Measurements from ENCODE around the gene SLC35G6. TPM values are rescaled to one million over a fixed set of nuclear protein-coding genes. Genes with fewer than 3 reads are reported as not detected.
"Not testable (repeated sequence)": the region's sequence is repeated elsewhere in the genome, so short reads cannot be mapped to it uniquely, and the experiment has no call there.

SLC35G6 gene
- total RNA-seq, 3 donors from 2014 or later (not counting 1 experiment from before 2014, with no cell fraction given) = not detected

DNA sequence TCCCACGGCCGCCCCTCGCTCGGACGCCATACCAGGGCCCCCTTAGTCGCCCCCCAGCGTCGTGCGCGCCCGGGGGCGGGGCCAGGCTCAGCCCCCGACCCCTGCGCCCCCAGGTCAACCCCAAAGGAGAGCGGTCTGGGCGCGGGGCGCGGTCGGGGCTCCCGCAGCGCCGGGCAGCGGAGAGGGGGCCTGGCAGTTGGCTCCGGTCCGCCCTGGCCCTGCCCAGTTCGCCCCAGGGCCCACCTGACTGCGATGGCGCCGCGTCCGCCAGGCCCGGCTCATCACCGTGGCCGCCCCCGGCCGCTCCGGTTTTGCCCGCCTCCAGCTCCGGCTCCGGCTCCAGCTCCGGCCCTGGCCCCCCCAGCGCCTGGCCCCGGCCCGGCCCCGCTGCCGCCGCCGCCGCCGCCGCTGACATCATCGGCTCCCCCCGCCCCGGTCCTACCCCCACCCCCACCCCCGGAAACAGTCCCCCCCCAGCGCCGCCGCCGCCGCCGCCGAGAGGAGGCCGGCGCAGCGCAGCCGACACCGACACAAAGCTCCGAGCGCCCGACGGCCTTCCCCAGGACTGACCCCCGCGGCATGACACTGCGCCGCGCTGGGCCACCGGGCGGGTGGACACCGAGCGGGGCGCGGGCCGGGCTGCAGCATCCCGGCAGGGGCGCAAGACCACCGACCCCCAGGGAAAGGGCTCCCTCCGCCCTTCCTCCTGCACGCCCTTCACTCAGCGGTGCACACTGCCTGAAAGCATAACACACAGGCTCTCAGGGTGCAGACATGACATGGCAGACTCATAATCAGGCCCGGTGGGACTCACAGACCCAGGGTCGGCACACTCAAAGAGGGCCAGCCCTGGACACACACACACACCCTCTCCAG lies 1.8 kb upstream of the SLC35G6 start, which contains the start of gene ZBTB4:
TSS of gene ZBTB4 (minus strand) at position 419 of the 876 bp plus-strand sequence. CDS start 12,830 bp downstream, outside the sequence.
- no peaks in the 10 kb centered on the region for H3K9me3 Mint-ChIP-seq
- Histone ChIP-seq H3K9me3 (ENCODE audit: control insufficient read depth, insufficient read depth, low read length) (no peaks in the 10 kb centered on the region), H3K4me3 (ENCODE audit: low read length) (peak within 1 kb of the TSS; percentile 74), H3K27me3 (ENCODE audit: control insufficient read depth, insufficient read depth, low read length) (no peaks in the 10 kb centered on the region), H3K4me1 (ENCODE audit: control insufficient read depth, insufficient read depth, low read length) (peaks cover 63% of the 10 kb centered on the region), H3K36me3 (ENCODE audit: control insufficient read depth, insufficient read depth, low read length) (no peaks in the 10 kb centered on the region), H3K27ac (ENCODE audit: low read length) (peak within 1 kb of the TSS; percentile 94)
- DNase-seq (peak; percentile 73 to 82), ATAC-seq (peak; percentile 4 to 18 (median 9))
- H3K36me3 Mint-ChIP-seq = no peaks in the 10 kb centered on the region
- H3K4me1 Mint-ChIP-seq = peaks cover 71 to 86% of the 10 kb centered on the region in 2 donors
- TF ChIP-seq, protein P1, sequence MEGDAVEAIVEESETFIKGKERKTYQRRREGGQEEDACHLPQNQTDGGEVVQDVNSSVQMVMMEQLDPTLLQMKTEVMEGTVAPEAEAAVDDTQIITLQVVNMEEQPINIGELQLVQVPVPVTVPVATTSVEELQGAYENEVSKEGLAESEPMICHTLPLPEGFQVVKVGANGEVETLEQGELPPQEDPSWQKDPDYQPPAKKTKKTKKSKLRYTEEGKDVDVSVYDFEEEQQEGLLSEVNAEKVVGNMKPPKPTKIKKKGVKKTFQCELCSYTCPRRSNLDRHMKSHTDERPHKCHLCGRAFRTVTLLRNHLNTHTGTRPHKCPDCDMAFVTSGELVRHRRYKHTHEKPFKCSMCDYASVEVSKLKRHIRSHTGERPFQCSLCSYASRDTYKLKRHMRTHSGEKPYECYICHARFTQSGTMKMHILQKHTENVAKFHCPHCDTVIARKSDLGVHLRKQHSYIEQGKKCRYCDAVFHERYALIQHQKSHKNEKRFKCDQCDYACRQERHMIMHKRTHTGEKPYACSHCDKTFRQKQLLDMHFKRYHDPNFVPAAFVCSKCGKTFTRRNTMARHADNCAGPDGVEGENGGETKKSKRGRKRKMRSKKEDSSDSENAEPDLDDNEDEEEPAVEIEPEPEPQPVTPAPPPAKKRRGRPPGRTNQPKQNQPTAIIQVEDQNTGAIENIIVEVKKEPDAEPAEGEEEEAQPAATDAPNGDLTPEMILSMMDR (IDR thresholded peaks at IDR 0.05) = no peak
- peak within 1 kb of the TSS; percentile 97 for H3K4me3 Mint-ChIP-seq
- whole genome bisulfite sequencing (ENCODE audit: insufficient coverage) = under 1% methylated on average over 78 of the region's 92 CpGs
- intact Hi-C loops (cut with micrococcal nuclease) = loop anchor here (5.0 kb wide), 2 partner anchors 227 to 363 kb away; partner anchors contain the start of genes CTDNEP1 and ELP5
- H3K27ac Mint-ChIP-seq = peak within 1 kb of the TSS; percentile 100
- H3K27me3 Mint-ChIP-seq (ENCODE audit: low read depth in 2 of 2) = no peaks in the 10 kb centered on the region

DNA sequence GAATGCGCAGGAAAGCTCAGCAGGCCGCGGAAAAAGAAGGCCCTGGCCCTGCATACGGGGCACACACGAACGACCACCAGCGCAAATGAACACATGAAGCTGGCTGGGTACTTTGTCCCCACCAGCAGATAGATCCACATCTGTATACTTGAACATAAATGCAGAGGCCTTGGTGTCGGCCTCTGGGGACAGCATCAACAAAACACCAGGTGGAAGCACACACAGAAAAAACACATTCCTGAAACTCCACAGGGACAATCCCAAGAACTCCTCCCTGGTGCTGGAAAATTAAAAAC lies 1.2 kb upstream of the SLC35G6 start:
- Histone ChIP-seq H3K27ac (ENCODE audit: low read length) (peak overlapping the region; percentile 87), H3K36me3 (ENCODE audit: control insufficient read depth, insufficient read depth, low read length) (no peaks in the 10 kb centered on the region), H3K9me3 (ENCODE audit: control insufficient read depth, insufficient read depth, low read length) (no peaks in the 10 kb centered on the region), H3K27me3 (ENCODE audit: control insufficient read depth, insufficient read depth, low read length) (no peaks in the 10 kb centered on the region), H3K4me1 (ENCODE audit: control insufficient read depth, insufficient read depth, low read length) (peaks cover 64% of the 10 kb centered on the region), H3K4me3 (ENCODE audit: low read length) (peak overlapping the region; percentile 40)
- WGBS (ENCODE audit: insufficient coverage) = 9% methylated on average over 8 of the region's 8 CpGs
- H3K36me3 Mint-ChIP-seq = no peaks in the 10 kb centered on the region
- no peak for DNase-seq
- peak overlapping the region; percentile 100 for H3K27ac Mint-ChIP-seq
- peaks cover 77 to 91% of the 10 kb centered on the region in 2 donors for H3K4me1 Mint-ChIP-seq
- no peak for ATAC-seq
- no peaks in the 10 kb centered on the region for H3K9me3 Mint-ChIP-seq
- H3K27me3 Mint-ChIP-seq (ENCODE audit: low read depth in 2 of 2) = no peaks in the 10 kb centered on the region
- intact Hi-C loops (cut with micrococcal nuclease) = loop anchor here (5.0 kb wide), 2 partner anchors 228 to 362 kb away; partner anchors contain the start of genes CTDNEP1 and ELP5
- TF ChIP-seq, protein P1 (IDR thresholded peaks at IDR 0.05) = no peak
- peak overlapping the region; percentile 87 for H3K4me3 Mint-ChIP-seq

DNA sequence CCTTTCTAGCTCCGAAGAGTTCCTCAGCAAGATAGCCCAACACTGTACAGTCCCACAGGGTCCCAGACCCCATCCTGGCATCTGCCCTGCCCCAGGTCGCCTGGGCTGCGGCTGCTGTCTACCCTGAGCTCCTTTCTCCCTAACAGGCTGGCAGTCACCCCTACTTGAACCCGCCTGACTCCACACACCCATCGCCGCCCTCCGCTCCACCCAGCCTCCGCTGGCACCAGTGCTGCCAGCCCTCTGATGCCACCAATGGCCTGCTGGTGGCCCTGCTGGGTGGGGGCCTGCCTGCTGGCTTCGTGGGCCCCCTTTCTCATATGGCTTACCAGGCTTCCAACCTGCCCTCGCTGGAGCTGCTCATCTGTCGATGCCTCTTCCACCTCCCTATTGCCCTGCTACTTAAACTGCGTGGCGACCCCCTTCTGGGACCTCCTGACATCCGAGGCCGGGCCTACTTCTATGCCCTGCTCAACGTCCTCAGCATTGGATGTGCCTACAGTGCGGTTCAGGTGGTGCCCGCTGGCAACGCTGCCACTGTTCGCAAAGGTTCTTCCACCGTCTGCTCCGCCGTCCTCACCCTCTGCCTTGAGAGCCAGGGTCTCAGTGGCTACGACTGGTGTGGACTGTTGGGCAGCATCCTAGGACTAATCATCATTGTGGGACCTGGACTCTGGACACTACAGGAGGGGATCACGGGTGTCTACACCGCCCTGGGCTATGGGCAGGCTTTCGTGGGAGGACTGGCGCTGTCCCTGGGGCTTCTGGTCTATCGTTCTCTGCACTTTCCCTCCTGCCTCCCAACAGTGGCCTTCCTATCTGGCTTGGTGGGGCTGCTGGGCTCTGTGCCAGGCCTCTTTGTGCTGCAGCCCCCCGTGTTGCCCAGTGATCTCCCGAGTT lies 846 bp downstream of the SLC35G6 start:
- not testable (repeated sequence) for ATAC-seq; H3K36me3 ChIP-seq (ENCODE audit: control insufficient read depth, insufficient read depth, low read length); H3K27me3 Mint-ChIP-seq (ENCODE audit: low read depth in 2 of 2); DNase-seq; H3K36me3 Mint-ChIP-seq; H3K9me3 Mint-ChIP-seq; H3K4me3 ChIP-seq (ENCODE audit: low read length); H3K27me3 ChIP-seq (ENCODE audit: control insufficient read depth, insufficient read depth, low read length); H3K27ac ChIP-seq (ENCODE audit: low read length); H3K9me3 ChIP-seq (ENCODE audit: control insufficient read depth, insufficient read depth, low read length)
- intact Hi-C loops (cut with micrococcal nuclease) = loop anchor here (5.0 kb wide), 2 partner anchors 230 to 360 kb away; partner anchors contain the start of genes CTDNEP1 and ELP5
- WGBS (ENCODE audit: insufficient coverage) = 94% methylated on average over 28 of the region's 31 CpGs
- peaks cover 59% of the 10 kb centered on the region for H3K4me1 ChIP-seq (ENCODE audit: control insufficient read depth, insufficient read depth, low read length)
- peaks cover 73 to 85% of the 10 kb centered on the region in 2 donors for H3K4me1 Mint-ChIP-seq
- peak overlapping the region; percentile 100 for H3K4me3 Mint-ChIP-seq
- H3K27ac Mint-ChIP-seq = peak overlapping the region; percentile 100

DNA sequence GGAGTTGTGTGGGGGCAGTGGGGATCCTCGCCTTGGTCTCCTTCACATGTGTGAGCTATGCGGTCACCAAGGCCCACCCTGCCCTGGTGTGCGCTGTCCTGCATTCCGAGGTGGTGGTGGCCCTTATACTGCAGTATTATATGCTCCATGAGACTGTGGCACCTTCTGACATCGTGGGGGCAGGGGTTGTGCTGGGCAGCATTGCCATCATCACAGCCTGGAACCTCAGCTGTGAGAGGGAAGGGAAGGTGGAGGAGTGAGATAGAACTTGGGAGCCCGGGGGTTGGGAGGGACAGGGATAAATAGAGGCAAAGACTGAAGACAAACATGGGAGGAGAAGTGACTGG lies 1.5 kb downstream of the SLC35G6 start:
- not testable (repeated sequence) for H3K36me3 Mint-ChIP-seq; H3K27me3 ChIP-seq (ENCODE audit: control insufficient read depth, insufficient read depth, low read length); H3K9me3 Mint-ChIP-seq; H3K27me3 Mint-ChIP-seq (ENCODE audit: low read depth in 2 of 2); H3K36me3 ChIP-seq (ENCODE audit: control insufficient read depth, insufficient read depth, low read length); ATAC-seq; DNase-seq; H3K9me3 ChIP-seq (ENCODE audit: control insufficient read depth, insufficient read depth, low read length)
- H3K27ac Mint-ChIP-seq = peak overlapping the region; percentile 100
- H3K4me1 Mint-ChIP-seq = peaks cover 73 to 85% of the 10 kb centered on the region in 2 donors
- H3K4me3 Mint-ChIP-seq = peak overlapping the region; percentile 100
- H3K27ac ChIP-seq (ENCODE audit: low read length) = peak overlapping the region; percentile 96
- WGBS (ENCODE audit: insufficient coverage) = 84% methylated on average over 6 of the region's 6 CpGs
- peaks cover 55% of the 10 kb centered on the region for H3K4me1 ChIP-seq (ENCODE audit: control insufficient read depth, insufficient read depth, low read length)
- intact Hi-C loops (cut with micrococcal nuclease) = loop anchor here (5.0 kb wide), 2 partner anchors 230 to 360 kb away; partner anchors contain the start of genes CTDNEP1 and ELP5
- H3K4me3 ChIP-seq (ENCODE audit: low read length) = peak overlapping the region; percentile 81
